MM.1S (cell line): ENCODE measurements around the gene TMEM225.

ENCODE experiments used
- CTCF ChIP-seq: fragments of 300-600 bp; sonication (generic); IDR thresholded peaks from 2 replicates; pipeline ENCODE4 v1.5.1; 2016; ENCODE audit warnings: antibody characterized with exemption, low read length, mixed read lengths
- EZH2phosphoT487 ChIP-seq: fragments of 300-600 bp; sonication (generic); IDR thresholded peaks from 2 replicates; pipeline ENCODE4 v1.6.1; 2018; ENCODE audit warnings: antibody characterized with exemption, low read length

GRCh38 chr11:123839131-123839530, 46.3 kb downstream of the TMEM225 start:
- no peak for TF ChIP-seq CTCF
- TF ChIP-seq EZH2phosphoT487: no peak
